WI38 (cell line): Measurements from ENCODE around the gene CKS1B.

Experiments used
- H3K4me3 ChIP-seq: 2 replicates; pipeline ENCODE4 v1.5.1; 2011; ENCODE audit warnings: low read depth, mild to moderate bottlenecking, control low read depth, low read length
- CTCF ChIP-seq: IDR thresholded peaks from 2 replicates; pipeline ENCODE4 v1.5.1; 2012; ENCODE audit warnings: low read depth, mild to moderate bottlenecking, control low read depth, low read length

CKS1B gene

GRCh38 chr1:154951901-154952657, 22.4 kb upstream of the CKS1B start:
- H3K4me3 ChIP-seq, result no peak overlapping the region
- TF ChIP-seq CTCF, result no peak

GRCh38 chr1:154952664-154953063, 21.8 kb upstream of the CKS1B start:
- no peak overlapping the region for H3K4me3 ChIP-seq
- TF ChIP-seq CTCF, result no peak

GRCh38 chr1:154953611-154954038, 20.9 kb upstream of the CKS1B start:
- no peak overlapping the region for H3K4me3 ChIP-seq
- no peak for TF ChIP-seq CTCF

- H3K4me3 ChIP-seq, result peak overlapping the region; percentile 67; the same call in 1 of the 2 replicates
Measured at GRCh38 chr1:154954541-154954940, 19.9 kb upstream of the CKS1B start.

GRCh38 chr1:154955039-154955717, 19.3 kb upstream of the CKS1B start:
- H3K4me3 ChIP-seq, result peak overlapping the region; percentile 67
- no peak for TF ChIP-seq CTCF

More at GRCh38 chr1:154954541-154954940, 19.9 kb upstream of the CKS1B start:
- no peak for TF ChIP-seq CTCF

GRCh38 chr1:154955718-154956543, 18.6 kb upstream of the CKS1B start, which contains the start of gene PBXIP1:
Gene PBXIP1 (minus strand): TSS chr1:154956099. CDS start chr1:154953721, 2,378 bp downstream.
- TF ChIP-seq CTCF, result no peak
- H3K4me3 ChIP-seq, result peak within 1 kb of the TSS; percentile 67
